GM12878 (cell line): Measurements from ENCODE around the gene SMG9. TPM values are rescaled to one million over a fixed set of nuclear protein-coding genes. Genes with fewer than 3 reads are reported as not detected.
A peak's percentile ranks its signal among the peaks of the same experiment; 100 is the strongest.

Experiments used
- ATF7 ChIP-seq: fragments of 450-650 bp; IDR thresholded peaks from 2 replicates; pipeline ENCODE4 v1.6.1; 2016; ENCODE audit warnings: low read depth, mild to moderate bottlenecking
- FOXK2 ChIP-seq: fragments of 450-650 bp; IDR thresholded peaks from 2 replicates; pipeline ENCODE4 v1.6.1; 2017; ENCODE audit warnings: mild to moderate bottlenecking, moderate library complexity
- HDAC2 ChIP-seq: fragments of 200-600 bp; sonication (generic); IDR thresholded peaks from 2 replicates; pipeline ENCODE4 v1.6.1; 2017
- IKZF1 ChIP-seq: fragments of 450-650 bp; conservative IDR thresholded peaks from 2 replicates; pipeline ENCODE4 v1.6.1; 2017; ENCODE audit warnings: antibody characterized with exemption, mild to moderate bottlenecking
- KDM1A ChIP-seq: fragments of 200-600 bp; sonication (generic); IDR thresholded peaks from 2 replicates; pipeline ENCODE4 v1.6.1; 2016; ENCODE audit warnings: borderline replicate concordance
- MXI1 ChIP-seq: fragments of 150-350 bp; IDR thresholded peaks from 2 replicates; pipeline ENCODE4 v1.6.1; 2011; ENCODE audit warnings: low read depth, mild to moderate bottlenecking, inconsistent platforms, low read length, improper control_type of control experiment
- NBN ChIP-seq: fragments of 450-650 bp; IDR thresholded peaks from 2 replicates; pipeline ENCODE4 v1.6.1; 2016
- NFIC ChIP-seq: IDR thresholded peaks from 2 replicates; pipeline ENCODE4 v1.6.1; 2012; ENCODE audit warnings: low read depth, mild to moderate bottlenecking, inconsistent platforms, low read length, moderate library complexity
- NFYA ChIP-seq: IDR thresholded peaks from 2 replicates; pipeline ENCODE4 v1.6.1; 2011; ENCODE audit warnings: low read depth, mild to moderate bottlenecking, low read length, improper control_type of control experiment, borderline replicate concordance
- PBX3 ChIP-seq: IDR thresholded peaks from 2 replicates; pipeline ENCODE4 v1.6.1; 2011; ENCODE audit warnings: mild to moderate bottlenecking, low read depth, low read length, moderate library complexity; ENCODE audit not compliant: insufficient replicate concordance
- RUNX3 ChIP-seq: IDR thresholded peaks from 2 replicates; pipeline ENCODE4 v1.6.1; 2012; ENCODE audit warnings: low read length, inconsistent platforms
- SUZ12 ChIP-seq: fragments of 200-600 bp; sonication (generic); IDR thresholded peaks from one replicate; pipeline ENCODE4 v1.6.1; 2018; ENCODE audit warnings: antibody characterized with exemption, mild to moderate bottlenecking; ENCODE audit not compliant: unreplicated experiment
- ZBED1 ChIP-seq: IDR thresholded peaks from 2 replicates; pipeline ENCODE4 v1.6.1; 2016; ENCODE audit warnings: borderline replicate concordance
- polyA plus RNA-seq, 11 experiments: library from polyadenylated mRNA; depleted of rRNA in 4 of 11; unstranded in 6 of 11; stranded (reverse) in 5 of 11; fragments of >200 nt; fragmentation: Nextera tagmentation in 4 of 11; fragmentation: Illumina TruSeq in 1 of 11; extraction: Ambion mirVana in 4 of 11; extraction: Trizol in 1 of 11; gene quantifications; 1 replicate in 1 of 11; 2 replicates in 10 of 11; pipeline versions ENCODE4 v1.2.1 to v1.2.3, GENCODE V29; 2011 to 2016; ENCODE audit warnings: inconsistent platforms in 2 of 11, missing spikeins in 2 of 11, low read depth in 1 of 11
- total RNA-seq, 4 experiments: library from RNA; depleted of rRNA in 3 of 4; stranded (reverse); fragments of >200 nt in 3 of 4; fragmentation: Illumina TruSeq in 1 of 4; extraction: Trizol in 1 of 4; gene quantifications; 2 replicates each; pipeline versions ENCODE4 v1.2.1 to v1.2.3, GENCODE V29; 2013 to 2021
- TF ChIP-seq, protein P1 (sequence below): fragments of 450-650 bp; IDR thresholded peaks from 2 replicates; pipeline ENCODE4 v1.6.1; 2016; ENCODE audit warnings: mild to moderate bottlenecking
- TF ChIP-seq, protein P2 (sequence below): IDR thresholded peaks from 2 replicates; pipeline ENCODE4 v1.6.1; 2011; ENCODE audit warnings: low read depth, mild to moderate bottlenecking, low read length, moderate library complexity, borderline replicate concordance; ENCODE audit errors: extremely low read depth
- TF ChIP-seq, protein P3 (sequence below): IDR thresholded peaks from 2 replicates; pipeline ENCODE4 v1.6.1; 2012; ENCODE audit warnings: mild to moderate bottlenecking, low read depth, low read length
- TF ChIP-seq, protein P4 (sequence below): fragments of 150-350 bp; IDR thresholded peaks from 2 replicates; pipeline ENCODE4 v1.6.1; 2016; ENCODE audit warnings: low read depth, low read length

SMG9 gene
- total and polyA plus RNA-seq, 10 of the 15 experiments (the other 5 are each of a cell fraction or from before 2014, with no cell fraction given) = 0.69 to 52.2 (median 28.1) TPM

DNA sequence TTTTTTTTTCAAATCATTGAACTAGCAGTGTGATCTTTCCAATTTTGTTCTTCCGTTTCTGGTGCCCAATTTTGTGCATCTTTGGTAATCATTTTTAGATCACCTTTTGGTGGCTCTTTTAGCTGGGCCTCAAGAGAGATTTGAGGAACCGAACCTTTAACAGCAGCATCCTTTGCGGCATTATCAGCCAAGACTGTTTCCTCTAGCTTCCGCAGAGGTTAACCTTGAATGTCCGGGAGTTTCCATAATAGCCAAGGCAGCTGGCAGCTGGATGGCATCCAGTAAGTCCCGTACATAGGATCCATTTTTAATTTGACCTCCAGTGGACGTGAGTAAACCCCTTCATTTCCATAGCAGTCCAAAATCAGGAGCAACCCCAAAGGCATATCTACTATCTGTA lies 29.3 kb downstream of the SMG9 start (continued):
- TF ChIP-seq, protein P1, sequence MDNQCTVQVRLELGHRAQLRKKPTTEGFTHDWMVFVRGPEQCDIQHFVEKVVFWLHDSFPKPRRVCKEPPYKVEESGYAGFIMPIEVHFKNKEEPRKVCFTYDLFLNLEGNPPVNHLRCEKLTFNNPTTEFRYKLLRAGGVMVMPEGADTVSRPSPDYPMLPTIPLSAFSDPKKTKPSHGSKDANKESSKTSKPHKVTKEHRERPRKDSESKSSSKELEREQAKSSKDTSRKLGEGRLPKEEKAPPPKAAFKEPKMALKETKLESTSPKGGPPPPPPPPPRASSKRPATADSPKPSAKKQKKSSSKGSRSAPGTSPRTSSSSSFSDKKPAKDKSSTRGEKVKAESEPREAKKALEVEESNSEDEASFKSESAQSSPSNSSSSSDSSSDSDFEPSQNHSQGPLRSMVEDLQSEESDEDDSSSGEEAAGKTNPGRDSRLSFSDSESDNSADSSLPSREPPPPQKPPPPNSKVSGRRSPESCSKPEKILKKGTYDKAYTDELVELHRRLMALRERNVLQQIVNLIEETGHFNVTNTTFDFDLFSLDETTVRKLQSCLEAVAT = no peak
- TF ChIP-seq PBX3 (no peak), NFIC (peak; percentile 69), ATF7 (no peak), ZBED1 (0 out of 2 replicates have a peak, but pooled peaks have one; percentile 37), KDM1A (no peak), RUNX3 (peak; percentile 89), SUZ12 (no peak), NFYA (no peak), HDAC2 (no peak), IKZF1 (peak; percentile 76), MXI1 (no peak), FOXK2 (no peak), NBN (no peak)
- TF ChIP-seq, protein P2, sequence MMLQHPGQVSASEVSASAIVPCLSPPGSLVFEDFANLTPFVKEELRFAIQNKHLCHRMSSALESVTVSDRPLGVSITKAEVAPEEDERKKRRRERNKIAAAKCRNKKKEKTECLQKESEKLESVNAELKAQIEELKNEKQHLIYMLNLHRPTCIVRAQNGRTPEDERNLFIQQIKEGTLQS = no peak
- TF ChIP-seq, protein P3, sequence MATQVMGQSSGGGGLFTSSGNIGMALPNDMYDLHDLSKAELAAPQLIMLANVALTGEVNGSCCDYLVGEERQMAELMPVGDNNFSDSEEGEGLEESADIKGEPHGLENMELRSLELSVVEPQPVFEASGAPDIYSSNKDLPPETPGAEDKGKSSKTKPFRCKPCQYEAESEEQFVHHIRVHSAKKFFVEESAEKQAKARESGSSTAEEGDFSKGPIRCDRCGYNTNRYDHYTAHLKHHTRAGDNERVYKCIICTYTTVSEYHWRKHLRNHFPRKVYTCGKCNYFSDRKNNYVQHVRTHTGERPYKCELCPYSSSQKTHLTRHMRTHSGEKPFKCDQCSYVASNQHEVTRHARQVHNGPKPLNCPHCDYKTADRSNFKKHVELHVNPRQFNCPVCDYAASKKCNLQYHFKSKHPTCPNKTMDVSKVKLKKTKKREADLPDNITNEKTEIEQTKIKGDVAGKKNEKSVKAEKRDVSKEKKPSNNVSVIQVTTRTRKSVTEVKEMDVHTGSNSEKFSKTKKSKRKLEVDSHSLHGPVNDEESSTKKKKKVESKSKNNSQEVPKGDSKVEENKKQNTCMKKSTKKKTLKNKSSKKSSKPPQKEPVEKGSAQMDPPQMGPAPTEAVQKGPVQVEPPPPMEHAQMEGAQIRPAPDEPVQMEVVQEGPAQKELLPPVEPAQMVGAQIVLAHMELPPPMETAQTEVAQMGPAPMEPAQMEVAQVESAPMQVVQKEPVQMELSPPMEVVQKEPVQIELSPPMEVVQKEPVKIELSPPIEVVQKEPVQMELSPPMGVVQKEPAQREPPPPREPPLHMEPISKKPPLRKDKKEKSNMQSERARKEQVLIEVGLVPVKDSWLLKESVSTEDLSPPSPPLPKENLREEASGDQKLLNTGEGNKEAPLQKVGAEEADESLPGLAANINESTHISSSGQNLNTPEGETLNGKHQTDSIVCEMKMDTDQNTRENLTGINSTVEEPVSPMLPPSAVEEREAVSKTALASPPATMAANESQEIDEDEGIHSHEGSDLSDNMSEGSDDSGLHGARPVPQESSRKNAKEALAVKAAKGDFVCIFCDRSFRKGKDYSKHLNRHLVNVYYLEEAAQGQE = no peak
- TF ChIP-seq, protein P4, sequence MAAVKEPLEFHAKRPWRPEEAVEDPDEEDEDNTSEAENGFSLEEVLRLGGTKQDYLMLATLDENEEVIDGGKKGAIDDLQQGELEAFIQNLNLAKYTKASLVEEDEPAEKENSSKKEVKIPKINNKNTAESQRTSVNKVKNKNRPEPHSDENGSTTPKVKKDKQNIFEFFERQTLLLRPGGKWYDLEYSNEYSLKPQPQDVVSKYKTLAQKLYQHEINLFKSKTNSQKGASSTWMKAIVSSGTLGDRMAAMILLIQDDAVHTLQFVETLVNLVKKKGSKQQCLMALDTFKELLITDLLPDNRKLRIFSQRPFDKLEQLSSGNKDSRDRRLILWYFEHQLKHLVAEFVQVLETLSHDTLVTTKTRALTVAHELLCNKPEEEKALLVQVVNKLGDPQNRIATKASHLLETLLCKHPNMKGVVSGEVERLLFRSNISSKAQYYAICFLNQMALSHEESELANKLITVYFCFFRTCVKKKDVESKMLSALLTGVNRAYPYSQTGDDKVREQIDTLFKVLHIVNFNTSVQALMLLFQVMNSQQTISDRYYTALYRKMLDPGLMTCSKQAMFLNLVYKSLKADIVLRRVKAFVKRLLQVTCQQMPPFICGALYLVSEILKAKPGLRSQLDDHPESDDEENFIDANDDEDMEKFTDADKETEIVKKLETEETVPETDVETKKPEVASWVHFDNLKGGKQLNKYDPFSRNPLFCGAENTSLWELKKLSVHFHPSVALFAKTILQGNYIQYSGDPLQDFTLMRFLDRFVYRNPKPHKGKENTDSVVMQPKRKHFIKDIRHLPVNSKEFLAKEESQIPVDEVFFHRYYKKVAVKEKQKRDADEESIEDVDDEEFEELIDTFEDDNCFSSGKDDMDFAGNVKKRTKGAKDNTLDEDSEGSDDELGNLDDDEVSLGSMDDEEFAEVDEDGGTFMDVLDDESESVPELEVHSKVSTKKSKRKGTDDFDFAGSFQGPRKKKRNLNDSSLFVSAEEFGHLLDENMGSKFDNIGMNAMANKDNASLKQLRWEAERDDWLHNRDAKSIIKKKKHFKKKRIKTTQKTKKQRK = no peak
